HG03103 (cell line): ENCODE data around the gene NRK.
"Not testable (repeated sequence)": the region's sequence is repeated elsewhere in the genome, so short reads cannot be mapped to it uniquely, and the experiment has no call there.

Source experiments
- ATAC-seq: cut with Tn5 transposase; IDR thresholded peaks from one replicate; pipeline ENCODE4 v1.9.1; 2021; ENCODE audit warnings: low read depth; ENCODE audit not compliant: unreplicated experiment

NRK gene

GRCh38 chrX:105876658-105877057 is 54.3 kb downstream of the NRK start:
- ATAC-seq: no peak

GRCh38 chrX:105880491-105880890 is 58.2 kb downstream of the NRK start:
- no peak for ATAC-seq

- no peak for ATAC-seq
Observed at GRCh38 chrX:105882581-105883275, 60.4 kb downstream of the NRK start.

GRCh38 chrX:105894721-105895120 is 72.4 kb downstream of the NRK start:
- no peak for ATAC-seq

- ATAC-seq: no peak
Observed at GRCh38 chrX:105909576-105909975, 87.2 kb downstream of the NRK start.

- no peak for ATAC-seq
Observed at GRCh38 chrX:105910563-105911105, 88.3 kb downstream of the NRK start.

GRCh38 chrX:105945266-105945665 is 122.9 kb downstream of the NRK start:
- no peak for ATAC-seq

- ATAC-seq: no peak
Observed at GRCh38 chrX:105969487-105969886, 147.1 kb downstream of the NRK start.

- ATAC-seq: no peak
Observed at GRCh38 chrX:105972690-105973386, 150.5 kb downstream of the NRK start.

GRCh38 chrX:105973387-105973739 is 151.0 kb downstream of the NRK start:
- no peak for ATAC-seq

GRCh38 chrX:105975382-105975781 is 153.0 kb downstream of the NRK start:
- ATAC-seq: no peak

GRCh38 chrX:105981772-105982485 is 159.6 kb downstream of the NRK start:
- no peak for ATAC-seq

- not testable (repeated sequence) for ATAC-seq
Observed at GRCh38 chrX:105988487-105988886, 166.1 kb downstream of the NRK start.

GRCh38 chrX:105999294-105999693 is 177.0 kb downstream of the NRK start:
- ATAC-seq: no peak

GRCh38 chrX:106000203-106000602 is 177.9 kb downstream of the NRK start:
- no peak for ATAC-seq

- not testable (repeated sequence) for ATAC-seq
Observed at GRCh38 chrX:106000609-106001008, 178.3 kb downstream of the NRK start.

GRCh38 chrX:106005684-106006083 is 183.3 kb downstream of the NRK start:
- ATAC-seq: no peak

GRCh38 chrX:106007815-106008214 is 185.5 kb downstream of the NRK start:
- ATAC-seq: no peak
